Astrocyte (in vitro differentiated cells and primary cell): ENCODE data around the gene HSD3B1. TPM values are rescaled to one million over a fixed set of nuclear protein-coding genes. Genes with fewer than 3 reads are reported as not detected.

Experiments used
- DNase-seq: peaks from one replicate; pipeline ENCODE4 v3.0.0-alpha.2; 2010; ENCODE audit warnings: low read depth
- FAIRE-seq: peaks from 2 replicates; lab custom pipeline; 2011; peaks lifted over from hg19 to GRCh38; lab: Jason Lieb, UNC
- H2AFZ ChIP-seq: 2 replicates; pipeline ENCODE4 v1.6.0; 2012; ENCODE audit warnings: low read depth, low read length, inconsistent platforms
- H3K27ac ChIP-seq: 2 replicates; pipeline ENCODE4 v1.5.1; 2011; ENCODE audit warnings: low read depth, low read length, inconsistent platforms
- H3K27me3 ChIP-seq: 2 replicates; pipeline ENCODE4 v1.6.0; 2011; ENCODE audit warnings: low read length, inconsistent platforms; ENCODE audit not compliant: insufficient read depth
- H3K36me3 ChIP-seq: 2 replicates; pipeline ENCODE4 v1.5.1; 2011; ENCODE audit warnings: low read length, inconsistent platforms; ENCODE audit not compliant: insufficient read depth
- H3K4me1 ChIP-seq: 2 replicates; pipeline ENCODE4 v1.5.1; 2011; ENCODE audit warnings: low read length, inconsistent platforms; ENCODE audit not compliant: insufficient read depth
- H3K4me2 ChIP-seq: 2 replicates; pipeline ENCODE4 v1.6.0; 2012; ENCODE audit warnings: low read length, inconsistent platforms
- H3K4me3 ChIP-seq: 2 replicates; pipeline ENCODE4 v1.5.1; 2011; ENCODE audit warnings: low read depth, mild to moderate bottlenecking, low read length, inconsistent platforms; ENCODE audit not compliant: insufficient read depth
- H3K79me2 ChIP-seq: 2 replicates; pipeline ENCODE4 v1.6.0; 2012; ENCODE audit warnings: mild to moderate bottlenecking, low read length, inconsistent platforms; ENCODE audit not compliant: insufficient read depth
- H3K9ac ChIP-seq: 2 replicates; pipeline ENCODE4 v1.6.0; 2012; ENCODE audit warnings: mild to moderate bottlenecking, low read length, inconsistent platforms
- H3K9me3 ChIP-seq: 2 replicates; pipeline ENCODE4 v1.5.1; 2012; ENCODE audit warnings: low read depth, mild to moderate bottlenecking, low read length, inconsistent platforms; ENCODE audit not compliant: insufficient read depth
- H4K20me1 ChIP-seq: 2 replicates; pipeline ENCODE4 v1.6.0; 2012; ENCODE audit warnings: low read length, inconsistent platforms; ENCODE audit not compliant: insufficient read depth
- H3K27ac Mint-ChIP-seq: one replicate; pipeline ENCODE4 v1.8.0; 2021; ENCODE audit warnings: mild to moderate bottlenecking, mixed read lengths; ENCODE audit not compliant: unreplicated experiment
- H3K27me3 Mint-ChIP-seq: one replicate; pipeline ENCODE4 v1.8.0; 2021; ENCODE audit warnings: low read depth, mixed read lengths; ENCODE audit not compliant: unreplicated experiment
- H3K36me3 Mint-ChIP-seq: one replicate; pipeline ENCODE4 v1.8.0; 2021; ENCODE audit warnings: low read depth, mixed read lengths; ENCODE audit not compliant: unreplicated experiment
- H3K4me1 Mint-ChIP-seq: one replicate; pipeline ENCODE4 v1.8.0; 2021; ENCODE audit warnings: low read depth, mixed read lengths; ENCODE audit not compliant: unreplicated experiment
- H3K4me3 Mint-ChIP-seq: one replicate; pipeline ENCODE4 v1.8.0; 2021; ENCODE audit warnings: mild to moderate bottlenecking, moderate library complexity, mixed read lengths; ENCODE audit not compliant: unreplicated experiment
- H3K9me3 Mint-ChIP-seq: one replicate; pipeline ENCODE4 v1.8.0; 2021; ENCODE audit warnings: mild to moderate bottlenecking, mixed read lengths; ENCODE audit not compliant: unreplicated experiment
- EZH2 ChIP-seq: IDR thresholded peaks from 2 replicates; pipeline ENCODE4 v1.6.1; 2012; ENCODE audit warnings: mild to moderate bottlenecking, low read length, inconsistent platforms; ENCODE audit not compliant: insufficient read depth
- total RNA-seq: library from RNA; stranded (reverse); gene quantifications from 2 replicates; pipeline ENCODE4 v1.2.1, GENCODE V29; 2021
- TF ChIP-seq, protein P1 (sequence below): IDR thresholded peaks from 2 replicates; pipeline ENCODE4 v1.5.1; 2011; ENCODE audit warnings: low read depth, mild to moderate bottlenecking, inconsistent platforms, low read length, moderate library complexity; ENCODE audit not compliant: insufficient read depth

HSD3B1 gene
- total RNA-seq, 1 donor from 2014 or later = 0.61 TPM

DNA sequence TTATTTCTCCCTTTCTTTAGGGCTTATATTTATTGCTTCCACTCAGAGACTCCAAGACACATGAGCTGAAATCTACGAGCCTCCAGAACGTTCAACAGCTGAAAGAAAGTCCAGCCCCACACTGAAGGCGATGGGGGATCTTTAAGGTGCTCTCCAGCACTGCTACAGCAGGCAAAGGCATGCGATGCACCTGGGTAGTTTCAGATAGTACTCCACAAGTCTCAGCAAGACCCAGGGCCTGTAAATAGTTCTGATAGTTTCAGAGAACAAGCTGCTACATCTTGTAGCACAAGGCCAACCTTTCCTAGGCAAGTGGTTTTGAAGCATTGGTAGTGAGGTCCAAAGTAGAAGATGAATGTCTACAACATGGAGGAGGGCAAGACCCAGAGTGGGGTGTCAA lies 2.2 kb upstream of the HSD3B1 start:
- H3K27ac ChIP-seq = no peak overlapping the region
- peaks cover 6% of the 10 kb centered on the region for H3K9me3 Mint-ChIP-seq
- H3K27me3 Mint-ChIP-seq = peaks cover 12% of the 10 kb centered on the region
- H3K36me3 ChIP-seq = no peaks in the 10 kb centered on the region
- no peaks in the 10 kb centered on the region for H4K20me1 ChIP-seq
- TF ChIP-seq EZH2 = no peak
- TF ChIP-seq, protein P1, sequence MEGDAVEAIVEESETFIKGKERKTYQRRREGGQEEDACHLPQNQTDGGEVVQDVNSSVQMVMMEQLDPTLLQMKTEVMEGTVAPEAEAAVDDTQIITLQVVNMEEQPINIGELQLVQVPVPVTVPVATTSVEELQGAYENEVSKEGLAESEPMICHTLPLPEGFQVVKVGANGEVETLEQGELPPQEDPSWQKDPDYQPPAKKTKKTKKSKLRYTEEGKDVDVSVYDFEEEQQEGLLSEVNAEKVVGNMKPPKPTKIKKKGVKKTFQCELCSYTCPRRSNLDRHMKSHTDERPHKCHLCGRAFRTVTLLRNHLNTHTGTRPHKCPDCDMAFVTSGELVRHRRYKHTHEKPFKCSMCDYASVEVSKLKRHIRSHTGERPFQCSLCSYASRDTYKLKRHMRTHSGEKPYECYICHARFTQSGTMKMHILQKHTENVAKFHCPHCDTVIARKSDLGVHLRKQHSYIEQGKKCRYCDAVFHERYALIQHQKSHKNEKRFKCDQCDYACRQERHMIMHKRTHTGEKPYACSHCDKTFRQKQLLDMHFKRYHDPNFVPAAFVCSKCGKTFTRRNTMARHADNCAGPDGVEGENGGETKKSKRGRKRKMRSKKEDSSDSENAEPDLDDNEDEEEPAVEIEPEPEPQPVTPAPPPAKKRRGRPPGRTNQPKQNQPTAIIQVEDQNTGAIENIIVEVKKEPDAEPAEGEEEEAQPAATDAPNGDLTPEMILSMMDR = no peak
- H3K4me3 Mint-ChIP-seq = no peak overlapping the region
- no peaks in the 10 kb centered on the region for H3K36me3 Mint-ChIP-seq
- no peak overlapping the region for H3K4me2 ChIP-seq
- FAIRE-seq (no peak), DNase-seq (no peak)
- no peak overlapping the region for H3K9ac ChIP-seq
- H3K27me3 ChIP-seq = no peaks in the 10 kb centered on the region
- no peaks in the 10 kb centered on the region for H3K79me2 ChIP-seq
- no peaks in the 10 kb centered on the region for H3K9me3 ChIP-seq
- H3K4me1 ChIP-seq = no peaks in the 10 kb centered on the region
- H3K27ac Mint-ChIP-seq = no peak overlapping the region
- no peak overlapping the region for H2AFZ ChIP-seq
- peaks cover 7% of the 10 kb centered on the region for H3K4me1 Mint-ChIP-seq
- no peak overlapping the region for H3K4me3 ChIP-seq

DNA sequence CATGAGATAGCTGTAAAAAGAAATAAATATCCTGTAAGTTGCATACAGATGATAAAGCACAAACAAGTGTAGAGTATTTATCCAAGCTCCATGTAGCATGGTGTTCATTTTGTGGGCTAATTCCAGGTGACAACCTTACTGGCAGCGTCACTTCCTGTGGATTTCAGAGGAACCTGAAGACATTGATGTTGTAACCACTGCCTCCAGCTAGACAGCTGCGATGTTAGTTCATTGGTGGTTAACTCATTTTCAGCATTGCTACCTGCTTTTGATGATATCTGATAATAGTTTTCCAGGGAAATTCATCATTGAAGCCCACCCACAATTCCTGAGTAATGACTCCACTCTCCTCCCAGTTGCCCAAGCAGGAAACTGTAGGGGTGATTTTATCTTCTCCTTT lies 3.0 kb downstream of the HSD3B1 start:
- no peaks in the 10 kb centered on the region for H3K79me2 ChIP-seq
- H3K4me1 ChIP-seq = no peaks in the 10 kb centered on the region
- H3K27me3 ChIP-seq = no peaks in the 10 kb centered on the region
- peaks cover 6% of the 10 kb centered on the region for H3K36me3 Mint-ChIP-seq
- no peak overlapping the region for H3K27ac ChIP-seq
- peaks cover 4% of the 10 kb centered on the region for H3K9me3 Mint-ChIP-seq
- FAIRE-seq = no peak
- H3K4me3 ChIP-seq = no peak overlapping the region
- no peak for DNase-seq
- no peak overlapping the region for H2AFZ ChIP-seq
- no peaks in the 10 kb centered on the region for H3K36me3 ChIP-seq
- H3K9me3 ChIP-seq = no peaks in the 10 kb centered on the region
- H3K4me3 Mint-ChIP-seq = no peak overlapping the region
- TF ChIP-seq EZH2 = no peak
- TF ChIP-seq, protein P1 = no peak
- H3K27ac Mint-ChIP-seq = no peak overlapping the region
- peaks cover 25% of the 10 kb centered on the region for H3K27me3 Mint-ChIP-seq
- H3K4me2 ChIP-seq = no peak overlapping the region
- no peak overlapping the region for H3K9ac ChIP-seq
- peaks cover 17% of the 10 kb centered on the region for H3K4me1 Mint-ChIP-seq
- no peaks in the 10 kb centered on the region for H4K20me1 ChIP-seq

DNA sequence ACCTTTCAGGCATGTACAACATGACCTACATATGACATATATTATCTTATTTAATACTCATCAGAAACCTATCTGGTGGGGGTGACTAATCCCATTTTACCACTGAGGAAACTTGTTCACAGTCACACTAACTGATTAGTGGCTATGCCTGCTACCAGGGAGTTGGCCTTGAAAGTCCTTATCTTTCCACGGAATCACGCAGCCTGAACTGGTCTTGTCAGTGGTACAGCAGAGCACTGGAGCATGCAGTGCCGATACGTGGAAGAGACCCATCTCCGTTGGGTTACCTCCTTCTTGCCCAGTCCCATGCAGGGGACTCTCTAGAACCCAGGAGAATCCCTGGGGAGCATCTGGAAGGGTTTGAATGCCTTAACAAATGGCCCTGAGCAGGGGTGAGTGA lies 8.2 kb downstream of the HSD3B1 start:
- Histone ChIP-seq H3K79me2 (no peaks in the 10 kb centered on the region), H3K27ac (no peak overlapping the region), H3K4me3 (no peak overlapping the region), H3K4me1 (no peaks in the 10 kb centered on the region), H3K9ac (no peak overlapping the region), H3K36me3 (no peaks in the 10 kb centered on the region), H3K9me3 (no peaks in the 10 kb centered on the region), H2AFZ (no peak overlapping the region), H3K27me3 (peaks cover 3% of the 10 kb centered on the region), H3K4me2 (no peak overlapping the region), H4K20me1 (no peaks in the 10 kb centered on the region)
- Mint-ChIP-seq H3K36me3 (peaks cover 6% of the 10 kb centered on the region), H3K4me1 (peaks cover 14% of the 10 kb centered on the region), H3K4me3 (no peak overlapping the region), H3K27me3 (peaks cover 30% of the 10 kb centered on the region), H3K9me3 (peaks cover 4% of the 10 kb centered on the region), H3K27ac (no peak overlapping the region)
- FAIRE-seq (no peak), DNase-seq (no peak)
- no peak for TF ChIP-seq EZH2
- TF ChIP-seq, protein P1 = no peak
